ENCODE data around the gene PTPN6.

Gene PTPN6

GRCh38 chr12:6966351-6966750 is 15.2 kb downstream of the PTPN6 start:
- DNase-seq (ENCODE audit: low read depth in 2 of 2, low spot score in 1 of 2) = no peak

- no peak for DNase-seq (ENCODE audit: low read depth in 2 of 2, low spot score in 1 of 2)
Measured at GRCh38 chr12:6967651-6968100, 16.5 kb downstream of the PTPN6 start.

GRCh38 chr12:6968426-6968825 is 17.3 kb downstream of the PTPN6 start:
- DNase-seq (ENCODE audit: low read depth in 2 of 2, low spot score in 1 of 2) = no peak

- DNase-seq (ENCODE audit: low read depth in 2 of 2, low spot score in 1 of 2) = no peak
Measured at GRCh38 chr12:6970096-6970527, 19.0 kb downstream of the PTPN6 start.

GRCh38 chr12:6974180-6974579 is 23.0 kb downstream of the PTPN6 start:
- DNase-seq (ENCODE audit: low read depth in 2 of 2, low spot score in 1 of 2) = no peak

GRCh38 chr12:6975297-6976032 is 24.3 kb downstream of the PTPN6 start:
- no peak for DNase-seq (ENCODE audit: low read depth in 2 of 2, low spot score in 1 of 2)

- DNase-seq (ENCODE audit: low read depth in 2 of 2, low spot score in 1 of 2) = no peak
Measured at GRCh38 chr12:6977653-6978052, 26.5 kb downstream of the PTPN6 start.

GRCh38 chr12:6978188-6978587 is 27.0 kb downstream of the PTPN6 start:
- no peak for DNase-seq (ENCODE audit: low read depth in 2 of 2, low spot score in 1 of 2)

GRCh38 chr12:6978611-6979011 is 27.5 kb downstream of the PTPN6 start:
- DNase-seq (ENCODE audit: low read depth in 2 of 2, low spot score in 1 of 2) = no peak

- DNase-seq (ENCODE audit: low read depth in 2 of 2, low spot score in 1 of 2) = no peak
Measured at GRCh38 chr12:6979021-6979420, 27.9 kb downstream of the PTPN6 start.

GRCh38 chr12:6979453-6979852 is 28.3 kb downstream of the PTPN6 start:
- no peak for DNase-seq (ENCODE audit: low read depth in 2 of 2, low spot score in 1 of 2)

GRCh38 chr12:6980075-6980474 is 28.9 kb downstream of the PTPN6 start:
- no peak for DNase-seq (ENCODE audit: low read depth in 2 of 2, low spot score in 1 of 2)

- no peak for DNase-seq (ENCODE audit: low read depth in 2 of 2, low spot score in 1 of 2)
Measured at GRCh38 chr12:6980740-6981139, 29.6 kb downstream of the PTPN6 start.

- DNase-seq (ENCODE audit: low read depth in 2 of 2, low spot score in 1 of 2) = no peak
Measured at GRCh38 chr12:6981152-6982052, 30.2 kb downstream of the PTPN6 start.

GRCh38 chr12:6982532-6982931 is 31.4 kb downstream of the PTPN6 start:
- DNase-seq (ENCODE audit: low read depth in 2 of 2, low spot score in 1 of 2) = no peak

- DNase-seq (ENCODE audit: low read depth in 2 of 2, low spot score in 1 of 2) = no peak
Measured at GRCh38 chr12:6987956-6988553, 36.9 kb downstream of the PTPN6 start.

GRCh38 chr12:6996040-6996441 is 44.9 kb downstream of the PTPN6 start:
- DNase-seq (ENCODE audit: low read depth in 2 of 2, low spot score in 1 of 2) = no peak

GRCh38 chr12:6998715-6999451 is 47.7 kb downstream of the PTPN6 start:
- no peak for DNase-seq (ENCODE audit: low read depth in 2 of 2, low spot score in 1 of 2)

- no peak for DNase-seq (ENCODE audit: low read depth in 2 of 2, low spot score in 1 of 2)
Measured at GRCh38 chr12:7001921-7002591, 50.9 kb downstream of the PTPN6 start.

GRCh38 chr12:7004287-7004803 is 53.2 kb downstream of the PTPN6 start:
- DNase-seq (ENCODE audit: low read depth in 2 of 2, low spot score in 1 of 2) = no peak
